K562 (cell line): ENCODE results near the gene AMMECR1L. TPM values are rescaled to one million over a fixed set of nuclear protein-coding genes. Genes with fewer than 3 reads are reported as not detected.

Experiments
- ATAC-seq: fragments of 200-7000 bp; cut with Tn5 transposase; 3 replicates; pipeline ENCODE4 v1.9.1; 2020; ENCODE audit warnings: moderate library complexity
- BruUV-seq: library from RNA; stranded (reverse); fragments of 400-500 nt; replicated peaks from 2 replicates; lab custom pipeline; 2021; lab: Mats Ljungman, UMichigan
- CTCF ChIA-PET: fragments of 300-600 bp; formaldehyde crosslinking; extraction: SDS; loops from one replicate; lab custom pipeline; 2021; ENCODE audit warnings: low intra/inter-chr PET ratio; lab: Yijun Ruan, JAX
- POLR2A ChIA-PET: fragments of 300-600, 350-650 bp; sonication (Branson Sonifier 250); formaldehyde crosslinking; extraction: SDS; loops from one replicate; lab custom pipeline; 2021; ENCODE audit warnings: antibody characterized with exemption, inconsistent platforms; lab: Yijun Ruan, JAX
- DNase-seq, 4 experiments: peaks; one replicate each; pipeline versions ENCODE4 v3.0.0 to v3.0.0-alpha.2; 2011 to 2018; ENCODE audit warnings: low spot score in 3 of 4, mixed read lengths in 3 of 4; ENCODE audit errors: extremely low read depth in 1 of 4
- FAIRE-seq: peaks from 2 replicates; lab custom pipeline; 2011; peaks lifted over from hg19 to GRCh38; lab: Jason Lieb, UNC
- H2AFZ ChIP-seq: 2 replicates; pipeline ENCODE4 v1.6.0; 2011; ENCODE audit warnings: low read depth, low read length, control low read depth, inconsistent platforms
- H3K27ac ChIP-seq: fragments of 200-600 bp; 3 replicates; pipeline ENCODE4 v1.8.0; 2011; ENCODE audit warnings: low read depth, mild to moderate bottlenecking, control low read depth, inconsistent platforms, low read length, moderate library complexity, mixed read lengths; ENCODE audit errors: extremely low read depth
- H3K27me3 ChIP-seq, 2 experiments: fragments of 300-600 bp in 1 of 2; 2 replicates in 1 of 2; 3 replicates in 1 of 2; pipeline versions ENCODE4 v1.6.0 to v1.8.0; 2011; ENCODE audit warnings: inconsistent platforms in 2 of 2, low read length in 2 of 2, mild to moderate bottlenecking in 1 of 2, mixed read lengths in 1 of 2, moderate library complexity in 1 of 2; ENCODE audit not compliant: control insufficient read depth in 2 of 2, insufficient read depth in 2 of 2
- H3K36me3 ChIP-seq: fragments of 300-600 bp; 3 replicates; pipeline ENCODE4 v1.8.0; 2011; ENCODE audit warnings: mild to moderate bottlenecking, low read length, inconsistent platforms; ENCODE audit not compliant: control insufficient read depth, insufficient read depth
- H3K4me1 ChIP-seq, 2 experiments: fragments of 200-600 bp in 1 of 2; replicated peaks in 1 of 2; 2 replicates in 1 of 2; 3 replicates in 1 of 2; pipeline versions ENCODE4 v1.5.1 to v1.8.0; 2011; ENCODE audit warnings: inconsistent platforms in 2 of 2, low read length in 2 of 2, mild to moderate bottlenecking in 1 of 2, mixed read lengths in 1 of 2, moderate library complexity in 1 of 2; ENCODE audit not compliant: control insufficient read depth in 2 of 2, insufficient read depth in 2 of 2
- H3K4me2 ChIP-seq: 2 replicates; pipeline ENCODE4 v1.6.1; 2011; ENCODE audit warnings: low read length, control low read depth, inconsistent platforms, mixed read lengths; ENCODE audit not compliant: insufficient read depth
- H3K4me3 ChIP-seq: fragments of 200-600 bp; sonication (generic), shearing (Covaris generic); 2 replicates; pipeline ENCODE4 v1.5.1; 2016; ENCODE audit warnings: control low read depth, inconsistent platforms
- H3K79me2 ChIP-seq: fragments of 200-600 bp; 3 replicates; pipeline ENCODE4 v1.8.0; 2011; ENCODE audit warnings: low read length, inconsistent platforms; ENCODE audit not compliant: control insufficient read depth, insufficient read depth
- H3K9ac ChIP-seq, 2 experiments: 2 replicates each; pipeline versions ENCODE4 v1.6.0 to v1.6.1; 2011; ENCODE audit warnings: low read depth in 2 of 2, low read length in 2 of 2, control low read depth in 1 of 2, inconsistent platforms in 1 of 2, mild to moderate bottlenecking in 1 of 2, mixed read lengths in 1 of 2; ENCODE audit not compliant: insufficient read depth in 1 of 2
- H3K9me1 ChIP-seq: one replicate; pipeline ENCODE4 v1.6.0; 2011; ENCODE audit warnings: inconsistent platforms, mild to moderate bottlenecking, low read length, moderate library complexity; ENCODE audit not compliant: control insufficient read depth, insufficient read depth
- H3K9me3 ChIP-seq: replicated peaks from 2 replicates; pipeline ENCODE4 v1.5.1; 2011; ENCODE audit warnings: low read depth, low read length, inconsistent platforms; ENCODE audit not compliant: control insufficient read depth, insufficient read depth
- H4K20me1 ChIP-seq: replicated peaks from 2 replicates; pipeline ENCODE4 v1.6.1; 2011; ENCODE audit warnings: low read length, inconsistent platforms, mixed read lengths; ENCODE audit not compliant: control insufficient read depth, insufficient read depth
- CSDE1 ChIP-seq, 2 experiments: fragments of 450-650 bp; IDR thresholded peaks; 2 replicates each; pipeline ENCODE4 v1.6.1; 2016; ENCODE audit warnings: mild to moderate bottlenecking in 1 of 2
- ELK1 ChIP-seq: sonication (generic); formaldehyde crosslinking; IDR thresholded peaks from 2 replicates; pipeline ENCODE4 v1.8.1; 2022; ENCODE audit warnings: missing genetic modification reagents
- FOXP1 ChIP-seq: sonication (generic); formaldehyde crosslinking; IDR thresholded peaks from 2 replicates; pipeline ENCODE4 v1.8.0; 2022; ENCODE audit warnings: mild to moderate bottlenecking, missing genetic modification reagents
- NELFE ChIP-seq: IDR thresholded peaks from 2 replicates; pipeline ENCODE4 v1.6.1; 2011; ENCODE audit warnings: mild to moderate bottlenecking; ENCODE audit not compliant: insufficient read depth, insufficient read length
- TAL1 ChIP-seq: fragments of 450-650 bp; IDR thresholded peaks from 2 replicates; pipeline ENCODE4 v1.6.1; 2016; ENCODE audit warnings: mild to moderate bottlenecking
- TARDBP ChIP-seq: fragments of 450-650 bp; IDR thresholded peaks from 2 replicates; pipeline ENCODE4 v1.6.1; 2016
- ZBTB17 ChIP-seq: fragments of 450-650 bp; formaldehyde crosslinking; IDR thresholded peaks from 2 replicates; pipeline ENCODE4 v1.4.0; 2020; ENCODE audit warnings: mild to moderate bottlenecking
- ZBTB5 ChIP-seq: fragments of 450-650 bp; IDR thresholded peaks from 2 replicates; pipeline ENCODE4 v1.6.1; 2017; ENCODE audit warnings: antibody characterized with exemption
- ZNF140 ChIP-seq: fragments of 250-450 bp; sonication (Bioruptor Pico); IDR thresholded peaks from 2 replicates; pipeline ENCODE4 v1.8.0; 2021; ENCODE audit warnings: moderate library complexity, mild to moderate bottlenecking, inconsistent platforms
- WGBS: fragments of 100-300 bp; shearing (Covaris generic); methylation state at CpG from one replicate; pipeline ENCODE4 v1.1.6; 2016; ENCODE audit warnings: low coverage, mixed read lengths; ENCODE audit not compliant: insufficient coverage; ENCODE audit errors: missing lambda C conversion rate; 5-methylcytosine and 5-hydroxymethylcytosine counted together
- in situ Hi-C: fragments of 300-500 bp; cut with MboI; formaldehyde crosslinking; loops from 4 replicates; pipeline ENCODE4 v1.15.0; 2018; ENCODE audit warnings: inconsistent platforms, mixed read lengths
- intact Hi-C: fragments of 100-400 bp; cut with micrococcal nuclease; formaldehyde crosslinking; loops from 2 replicates; pipeline ENCODE4 v1.14.2; 2022
- polyA plus RNA-seq, 8 experiments: library from polyadenylated mRNA; depleted of rRNA in 4 of 8; stranded (reverse) in 5 of 8; unstranded in 3 of 8; fragments of >200 nt; fragmentation: Nextera tagmentation in 2 of 8; fragmentation: Illumina TruSeq in 1 of 8; extraction: Ambion mirVana in 2 of 8; extraction: Trizol in 1 of 8; gene quantifications; 2 replicates each; pipeline versions ENCODE4 v1.2.1 to v1.2.3, GENCODE V29; 2011 to 2014; ENCODE audit warnings: inconsistent platforms in 1 of 8, missing spikeins in 1 of 8
- total RNA-seq, 7 experiments: library from RNA; depleted of rRNA in 6 of 7; stranded (reverse); fragments of >200 nt in 6 of 7; fragmentation: Illumina TruSeq in 2 of 7; extraction: Trizol in 2 of 7; gene quantifications; 2 replicates each; pipeline versions ENCODE4 v1.2.1 to v1.2.3, GENCODE V29; 2011 to 2021; ENCODE audit warnings: low replicate concordance in 1 of 7

AMMECR1L gene
- total and polyA plus RNA-seq, 9 of the 15 experiments (the other 6 are each of a cell fraction or from before 2014, with no cell fraction given): 3.7 to 15.3 (median 9.1) TPM

- H3K9me1 ChIP-seq: no peaks in the 10 kb centered on the region
- H3K36me3 ChIP-seq: no peaks in the 10 kb centered on the region
- POLR2A ChIA-PET: interaction anchor here (0.6 to 1.1 kb wide), 3 partner anchors 9 to 81 kb away, joined by 3 read pairs; no protein-coding TSS in a partner anchor
- H3K9ac ChIP-seq: peak overlapping the region in 1 of 2 experiments; percentile 69; a peak in 1 of 4 replicates
- no peak for FAIRE-seq
- ATAC-seq: peak; percentile 34
- H3K4me2 ChIP-seq: no peak overlapping the region
- TF ChIP-seq TAL1: no peak
- TF ChIP-seq CSDE1 (IDR thresholded peaks at IDR 0.05): no peak
- TF ChIP-seq FOXP1: no peak
- no peak for TF ChIP-seq ZBTB5
- no peak for TF ChIP-seq ELK1 (CRISPR knock-in tag)
- TF ChIP-seq TARDBP: no peak
- TF ChIP-seq ZBTB17: no peak
- no peak for TF ChIP-seq ZNF140 (CRISPR knock-in tag)
- no peak for TF ChIP-seq NELFE
- peaks cover 3 to 5% of the 10 kb centered on the region in 2 experiments; a peak in 3 of 5 replicates for H3K4me1 ChIP-seq
- H3K27ac ChIP-seq: no peak overlapping the region
- no peaks in the 10 kb centered on the region for H3K79me2 ChIP-seq
- no peaks in the 10 kb centered on the region for H4K20me1 ChIP-seq
- DNase-seq: no peak
- no peaks in the 10 kb centered on the region for H3K27me3 ChIP-seq
- H2AFZ ChIP-seq: peak overlapping the region; percentile 74
- no peaks in the 10 kb centered on the region for H3K9me3 ChIP-seq
- WGBS: 45% methylated on average over 12 of the region's 14 CpGs
- intact Hi-C loops: no loop called here
- H3K4me3 ChIP-seq: no peak overlapping the region
- BruUV-seq: no TSS peak
- CTCF ChIA-PET: no interaction called here
- in situ Hi-C loops: no loop called here
Measured at GRCh38 chr2:127893033-127893432, 7.3 kb upstream of the AMMECR1L start.
